Measurements from ENCODE around the gene RABGGTB. TPM values are rescaled to one million over a fixed set of nuclear protein-coding genes. Genes with fewer than 3 reads are reported as not detected.
A peak's percentile ranks its signal among the peaks of the same experiment; 100 is the strongest.

RABGGTB gene
- total RNA-seq (2013), result 76.1 TPM
- polyA plus RNA-seq (10 to 100 TPM in 1 of 3 donors, 1 to 10 TPM in 2; 6.5 to 84.2 (median 8.1) TPM), polyA minus RNA-seq (22.9 and 25.7 TPM in 2 replicates), total RNA-seq (37.6 to 98.1 (median 59.9) reads per million in 11 experiments)

GRCh38 chr1:75785983-75786853 is at the start of gene RABGGTB:
TSS of gene RABGGTB (plus strand) at chr1:75786256. CDS start at chr1:75786272, 16 bp downstream.
- peak within 1 kb of the TSS; percentile 96 for H2AFZ ChIP-seq (ENCODE audit: insufficient read depth, low read depth, low read length, poor library complexity, severe bottlenecking)
- Mint-ChIP-seq H3K27me3 (ENCODE audit: low read depth in 3 of 3) (peaks cover 0 to 3% (median 0%) of the 10 kb centered on the region in 3 donors), H3K9me3 (peaks cover 0 to 4% (median 0%) of the 10 kb centered on the region in 7 donors), H3K27ac (peak within 1 kb of the TSS; percentile 93 to 99 (median 99)), H3K4me3 (peak within 1 kb of the TSS; percentile 98 to 99), H3K4me1 (peaks cover 60% of the 10 kb centered on the region), H3K36me3 (peaks cover 27 to 30% of the 10 kb centered on the region in 2 donors)
- H4K20me1 ChIP-seq (ENCODE audit: insufficient read depth, low read length), result peaks cover 42% of the 10 kb centered on the region
- H3K79me2 ChIP-seq (ENCODE audit: insufficient read depth, low read length), result peaks cover 50% of the 10 kb centered on the region
- H3K9me3 ChIP-seq (replicated peaks in 1 of 2; ENCODE audit: control insufficient read depth in 1 of 2, insufficient read depth in 1 of 2, low read length in 2 of 2), result no peaks in the 10 kb centered on the region
- H3K4me1 ChIP-seq (ENCODE audit: control insufficient read depth in 1 of 2, insufficient read depth in 2 of 2, low read length in 2 of 2), result peaks cover 44 to 61% of the 10 kb centered on the region in 2 donors
- peak; percentile 92 to 98 (median 94) for DNase-seq
- TF ChIP-seq CTCF (IDR thresholded peaks at IDR 0.05), result no peak
- peak within 1 kb of the TSS; percentile 89 for H3K27ac ChIP-seq (ENCODE audit: low read depth in 1 of 2, low read length in 2 of 2)
- peaks cover 21 to 33% of the 10 kb centered on the region in 2 donors for H3K36me3 ChIP-seq (replicated peaks in 1 of 2; ENCODE audit: control insufficient read depth in 1 of 2, insufficient read depth in 2 of 2, low read length in 2 of 2)
- no peaks in the 10 kb centered on the region for H3K27me3 ChIP-seq (ENCODE audit: control insufficient read depth in 2 of 2, insufficient read depth in 2 of 2, low read length in 2 of 2)
- intact Hi-C loops (cut with micrococcal nuclease), result loop anchor here (5.0 kb wide), 1 partner anchor 64 kb away; the partner anchor contains the start of gene ACADM (in 2 of the 2)
- H3K4me2 ChIP-seq (replicated peaks; ENCODE audit: extremely low read depth, low read length, poor library complexity, severe bottlenecking), result peak within 1 kb of the TSS; percentile 91
- WGBS (ENCODE audit: insufficient coverage), result 0% methylated on average over 21 of the region's 28 CpGs
- peak within 1 kb of the TSS; percentile 63 to 89 (median 78) for H3K4me3 ChIP-seq (replicated peaks in 1 of 3; ENCODE audit: low read depth in 2 of 3, low read length in 3 of 3)
- peak within 1 kb of the TSS; percentile 76 for H3K9ac ChIP-seq (ENCODE audit: insufficient read depth, low read length, poor library complexity, severe bottlenecking)

- Mint-ChIP-seq H3K9me3 (no peaks in the 10 kb centered on the region), H3K27me3 (ENCODE audit: low read depth in 3 of 3) (peaks cover 0 to 2% (median 0%) of the 10 kb centered on the region in 3 donors), H3K4me1 (peaks cover 19% of the 10 kb centered on the region), H3K4me3 (no peak overlapping the region), H3K27ac (peak overlapping the region in 3 of 7 donors; percentile 38 to 59 (median 59)), H3K36me3 (peaks cover 43 to 60% of the 10 kb centered on the region in 2 donors)
- Histone ChIP-seq H3K4me1 (ENCODE audit: control insufficient read depth in 1 of 2, insufficient read depth in 2 of 2, low read length in 2 of 2) (peaks cover 14 to 20% of the 10 kb centered on the region in 2 donors), H3K27me3 (ENCODE audit: control insufficient read depth in 2 of 2, insufficient read depth in 2 of 2, low read length in 2 of 2) (no peaks in the 10 kb centered on the region), H2AFZ (ENCODE audit: insufficient read depth, low read depth, low read length, poor library complexity, severe bottlenecking) (no peak overlapping the region), H3K79me2 (ENCODE audit: insufficient read depth, low read length) (no peaks in the 10 kb centered on the region), H3K9me3 (replicated peaks in 1 of 2; ENCODE audit: control insufficient read depth in 1 of 2, insufficient read depth in 1 of 2, low read length in 2 of 2) (no peaks in the 10 kb centered on the region), H3K4me3 (replicated peaks in 1 of 3; ENCODE audit: low read depth in 2 of 3, low read length in 3 of 3) (no peak overlapping the region), H3K27ac (ENCODE audit: low read depth in 1 of 2, low read length in 2 of 2) (no peak overlapping the region), H3K4me2 (replicated peaks; ENCODE audit: extremely low read depth, low read length, poor library complexity, severe bottlenecking) (no peak overlapping the region), H3K36me3 (replicated peaks in 1 of 2; ENCODE audit: control insufficient read depth in 1 of 2, insufficient read depth in 2 of 2, low read length in 2 of 2) (peaks cover 49 to 64% of the 10 kb centered on the region in 2 donors), H3K9ac (ENCODE audit: insufficient read depth, low read length, poor library complexity, severe bottlenecking) (no peak overlapping the region), H4K20me1 (ENCODE audit: insufficient read depth, low read length) (no peaks in the 10 kb centered on the region)
- no peak for DNase-seq
- WGBS (ENCODE audit: insufficient coverage), result 75% methylated on average over 4 of the region's 6 CpGs
- no peak for TF ChIP-seq CTCF (IDR thresholded peaks at IDR 0.05)
- intact Hi-C loops (cut with micrococcal nuclease), result no loop called here
These were observed 43.9 kb upstream of the RABGGTB start for GRCh38 chr1:75742047-75742625.
